ENCODE results near the gene AIPL1. TPM values are rescaled to one million over a fixed set of nuclear protein-coding genes. Genes with fewer than 3 reads are reported as not detected.

The AIPL1 gene
- total and polyA plus RNA-seq, 10 of the 15 experiments (the other 5 are each of a cell fraction or from before 2014, with no cell fraction given): not detected

DNA sequence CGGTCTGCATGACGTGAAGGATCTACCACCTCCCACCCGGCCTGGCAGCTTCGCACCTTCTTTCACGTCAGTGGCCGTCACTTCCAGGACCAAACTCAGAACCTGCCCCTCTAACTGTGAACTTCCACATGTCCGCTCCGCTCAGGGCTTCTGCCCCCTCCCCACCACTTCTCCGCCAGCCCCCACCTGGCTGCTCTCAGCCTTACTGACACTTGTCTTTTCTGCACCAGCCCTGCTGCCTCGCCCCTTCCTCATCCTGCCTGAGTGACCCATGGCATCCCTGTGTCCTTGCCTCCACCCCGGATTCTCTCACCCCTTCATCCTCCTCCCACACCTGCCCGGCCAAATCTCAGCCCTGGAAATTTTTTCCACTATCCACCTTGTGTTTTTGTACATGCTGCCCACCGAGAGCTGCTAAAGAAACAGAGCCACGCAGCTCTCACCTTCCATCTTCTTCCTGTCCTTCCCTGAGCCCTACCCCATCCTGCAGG is 23.6 kb upstream of the AIPL1 start:
- no peak for ATAC-seq
- 37% methylated on average over 14 of the region's 14 CpGs for WGBS (ENCODE audit: insufficient coverage, insufficient replicate concordance, low lambda C conversion rate, missing lambda C conversion rate)
- in situ Hi-C loops (cut with MboI) (no loop called here), intact Hi-C loops (cut with micrococcal nuclease; ENCODE audit: unreplicated experiment) (no loop called here)
- no peaks in the 10 kb centered on the region for H3K36me3 ChIP-seq (ENCODE audit: control insufficient read depth in 2 of 2, insufficient read depth in 2 of 2, low read length in 1 of 2)
- no peak overlapping the region for H3K4me3 ChIP-seq
- H3K27ac ChIP-seq (ENCODE audit: control insufficient read depth, insufficient read depth): no peak overlapping the region
- ChIA-PET POLR2A (no interaction called here), SMC1A (ENCODE audit: uncharacterized antibody, unreplicated experiment) (no interaction called here), CTCF (no interaction called here), RAD21 (ENCODE audit: unreplicated experiment) (no interaction called here)
- no peak for FAIRE-seq
- H3K27me3 ChIP-seq (replicated peaks in 1 of 2; ENCODE audit: control insufficient read depth in 2 of 2, insufficient read depth in 2 of 2, low read length in 1 of 2): no peaks in the 10 kb centered on the region; a peak in 1 of 4 replicates
- H4K20me1 ChIP-seq (ENCODE audit: control insufficient read depth, insufficient read depth): no peaks in the 10 kb centered on the region
- H3K4me1 ChIP-seq (ENCODE audit: control insufficient read depth, insufficient read depth, low read length): peaks cover 17% of the 10 kb centered on the region
- BruUV-seq (replicated peaks): no TSS peak
- no peak overlapping the region for H2AFZ ChIP-seq (ENCODE audit: control insufficient read depth, low read depth, low read length)
- TF ChIP-seq SMAD5 (IDR thresholded peaks at IDR 0.05; ENCODE audit: low read depth) (no peak), KAT2A (conservative IDR thresholded peaks at IDR 0.05; ENCODE audit: control insufficient read depth, low read depth, low read length) (no peak), CHD4 (IDR thresholded peaks at IDR 0.05) (no peak)
- TF ChIP-seq, protein P1, sequence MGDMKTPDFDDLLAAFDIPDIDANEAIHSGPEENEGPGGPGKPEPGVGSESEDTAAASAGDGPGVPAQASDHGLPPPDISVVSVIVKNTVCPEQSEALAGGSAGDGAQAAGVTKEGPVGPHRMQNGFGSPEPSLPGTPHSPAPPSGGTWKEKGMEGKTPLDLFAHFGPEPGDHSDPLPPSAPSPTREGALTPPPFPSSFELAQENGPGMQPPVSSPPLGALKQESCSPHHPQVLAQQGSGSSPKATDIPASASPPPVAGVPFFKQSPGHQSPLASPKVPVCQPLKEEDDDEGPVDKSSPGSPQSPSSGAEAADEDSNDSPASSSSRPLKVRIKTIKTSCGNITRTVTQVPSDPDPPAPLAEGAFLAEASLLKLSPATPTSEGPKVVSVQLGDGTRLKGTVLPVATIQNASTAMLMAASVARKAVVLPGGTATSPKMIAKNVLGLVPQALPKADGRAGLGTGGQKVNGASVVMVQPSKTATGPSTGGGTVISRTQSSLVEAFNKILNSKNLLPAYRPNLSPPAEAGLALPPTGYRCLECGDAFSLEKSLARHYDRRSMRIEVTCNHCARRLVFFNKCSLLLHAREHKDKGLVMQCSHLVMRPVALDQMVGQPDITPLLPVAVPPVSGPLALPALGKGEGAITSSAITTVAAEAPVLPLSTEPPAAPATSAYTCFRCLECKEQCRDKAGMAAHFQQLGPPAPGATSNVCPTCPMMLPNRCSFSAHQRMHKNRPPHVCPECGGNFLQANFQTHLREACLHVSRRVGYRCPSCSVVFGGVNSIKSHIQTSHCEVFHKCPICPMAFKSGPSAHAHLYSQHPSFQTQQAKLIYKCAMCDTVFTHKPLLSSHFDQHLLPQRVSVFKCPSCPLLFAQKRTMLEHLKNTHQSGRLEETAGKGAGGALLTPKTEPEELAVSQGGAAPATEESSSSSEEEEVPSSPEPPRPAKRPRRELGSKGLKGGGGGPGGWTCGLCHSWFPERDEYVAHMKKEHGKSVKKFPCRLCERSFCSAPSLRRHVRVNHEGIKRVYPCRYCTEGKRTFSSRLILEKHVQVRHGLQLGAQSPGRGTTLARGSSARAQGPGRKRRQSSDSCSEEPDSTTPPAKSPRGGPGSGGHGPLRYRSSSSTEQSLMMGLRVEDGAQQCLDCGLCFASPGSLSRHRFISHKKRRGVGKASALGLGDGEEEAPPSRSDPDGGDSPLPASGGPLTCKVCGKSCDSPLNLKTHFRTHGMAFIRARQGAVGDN (IDR thresholded peaks at IDR 0.05): no peak
- TF ChIP-seq, protein P2, sequence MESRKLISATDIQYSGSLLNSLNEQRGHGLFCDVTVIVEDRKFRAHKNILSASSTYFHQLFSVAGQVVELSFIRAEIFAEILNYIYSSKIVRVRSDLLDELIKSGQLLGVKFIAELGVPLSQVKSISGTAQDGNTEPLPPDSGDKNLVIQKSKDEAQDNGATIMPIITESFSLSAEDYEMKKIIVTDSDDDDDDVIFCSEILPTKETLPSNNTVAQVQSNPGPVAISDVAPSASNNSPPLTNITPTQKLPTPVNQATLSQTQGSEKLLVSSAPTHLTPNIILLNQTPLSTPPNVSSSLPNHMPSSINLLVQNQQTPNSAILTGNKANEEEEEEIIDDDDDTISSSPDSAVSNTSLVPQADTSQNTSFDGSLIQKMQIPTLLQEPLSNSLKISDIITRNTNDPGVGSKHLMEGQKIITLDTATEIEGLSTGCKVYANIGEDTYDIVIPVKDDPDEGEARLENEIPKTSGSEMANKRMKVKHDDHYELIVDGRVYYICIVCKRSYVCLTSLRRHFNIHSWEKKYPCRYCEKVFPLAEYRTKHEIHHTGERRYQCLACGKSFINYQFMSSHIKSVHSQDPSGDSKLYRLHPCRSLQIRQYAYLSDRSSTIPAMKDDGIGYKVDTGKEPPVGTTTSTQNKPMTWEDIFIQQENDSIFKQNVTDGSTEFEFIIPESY (IDR thresholded peaks at IDR 0.05): no peak
- TF ChIP-seq, protein P3, sequence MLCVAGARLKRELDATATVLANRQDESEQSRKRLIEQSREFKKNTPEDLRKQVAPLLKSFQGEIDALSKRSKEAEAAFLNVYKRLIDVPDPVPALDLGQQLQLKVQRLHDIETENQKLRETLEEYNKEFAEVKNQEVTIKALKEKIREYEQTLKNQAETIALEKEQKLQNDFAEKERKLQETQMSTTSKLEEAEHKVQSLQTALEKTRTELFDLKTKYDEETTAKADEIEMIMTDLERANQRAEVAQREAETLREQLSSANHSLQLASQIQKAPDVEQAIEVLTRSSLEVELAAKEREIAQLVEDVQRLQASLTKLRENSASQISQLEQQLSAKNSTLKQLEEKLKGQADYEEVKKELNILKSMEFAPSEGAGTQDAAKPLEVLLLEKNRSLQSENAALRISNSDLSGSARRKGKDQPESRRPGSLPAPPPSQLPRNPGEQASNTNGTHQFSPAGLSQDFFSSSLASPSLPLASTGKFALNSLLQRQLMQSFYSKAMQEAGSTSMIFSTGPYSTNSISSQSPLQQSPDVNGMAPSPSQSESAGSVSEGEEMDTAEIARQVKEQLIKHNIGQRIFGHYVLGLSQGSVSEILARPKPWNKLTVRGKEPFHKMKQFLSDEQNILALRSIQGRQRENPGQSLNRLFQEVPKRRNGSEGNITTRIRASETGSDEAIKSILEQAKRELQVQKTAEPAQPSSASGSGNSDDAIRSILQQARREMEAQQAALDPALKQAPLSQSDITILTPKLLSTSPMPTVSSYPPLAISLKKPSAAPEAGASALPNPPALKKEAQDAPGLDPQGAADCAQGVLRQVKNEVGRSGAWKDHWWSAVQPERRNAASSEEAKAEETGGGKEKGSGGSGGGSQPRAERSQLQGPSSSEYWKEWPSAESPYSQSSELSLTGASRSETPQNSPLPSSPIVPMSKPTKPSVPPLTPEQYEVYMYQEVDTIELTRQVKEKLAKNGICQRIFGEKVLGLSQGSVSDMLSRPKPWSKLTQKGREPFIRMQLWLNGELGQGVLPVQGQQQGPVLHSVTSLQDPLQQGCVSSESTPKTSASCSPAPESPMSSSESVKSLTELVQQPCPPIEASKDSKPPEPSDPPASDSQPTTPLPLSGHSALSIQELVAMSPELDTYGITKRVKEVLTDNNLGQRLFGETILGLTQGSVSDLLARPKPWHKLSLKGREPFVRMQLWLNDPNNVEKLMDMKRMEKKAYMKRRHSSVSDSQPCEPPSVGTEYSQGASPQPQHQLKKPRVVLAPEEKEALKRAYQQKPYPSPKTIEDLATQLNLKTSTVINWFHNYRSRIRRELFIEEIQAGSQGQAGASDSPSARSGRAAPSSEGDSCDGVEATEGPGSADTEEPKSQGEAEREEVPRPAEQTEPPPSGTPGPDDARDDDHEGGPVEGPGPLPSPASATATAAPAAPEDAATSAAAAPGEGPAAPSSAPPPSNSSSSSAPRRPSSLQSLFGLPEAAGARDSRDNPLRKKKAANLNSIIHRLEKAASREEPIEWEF (IDR thresholded peaks at IDR 0.05; ENCODE audit: insufficient replicate concordance, low read depth, low read length): no peak
- no peaks in the 10 kb centered on the region for H3K79me2 ChIP-seq (ENCODE audit: control insufficient read depth, insufficient read depth, low read length)
- no peak overlapping the region for H3K4me2 ChIP-seq (ENCODE audit: control insufficient read depth, insufficient read depth)
- no peaks in the 10 kb centered on the region for H3K9me3 ChIP-seq (replicated peaks; ENCODE audit: control insufficient read depth, insufficient read depth, low read length)
- no peak for DNase-seq (ENCODE audit: low read depth, low spot score)
- no peak overlapping the region for H3K9ac ChIP-seq (ENCODE audit: control insufficient read depth, insufficient read depth, low read length)
